Tracheal epithelial cell (primary cell): Measurements from ENCODE around the gene CELA3A. TPM values are rescaled to one million over a fixed set of nuclear protein-coding genes. Genes with fewer than 3 reads are reported as not detected.

ENCODE experiments used
- total RNA-seq: library from RNA; depleted of rRNA; stranded (reverse); fragments of >200 nt; gene quantifications from 2 replicates; pipeline ENCODE4 v1.2.1, GENCODE V29; 2014

CELA3A gene, protein sequence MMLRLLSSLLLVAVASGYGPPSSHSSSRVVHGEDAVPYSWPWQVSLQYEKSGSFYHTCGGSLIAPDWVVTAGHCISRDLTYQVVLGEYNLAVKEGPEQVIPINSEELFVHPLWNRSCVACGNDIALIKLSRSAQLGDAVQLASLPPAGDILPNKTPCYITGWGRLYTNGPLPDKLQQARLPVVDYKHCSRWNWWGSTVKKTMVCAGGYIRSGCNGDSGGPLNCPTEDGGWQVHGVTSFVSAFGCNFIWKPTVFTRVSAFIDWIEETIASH
- not detected in 2 replicates for total RNA-seq

GRCh38 chr1:22001409-22001808 lies at the start of gene CELA3A:
Gene CELA3A, plus strand, starts transcription at chr1:22001657. Its CDS starts 18 bp downstream, at chr1:22001675.

DNA sequence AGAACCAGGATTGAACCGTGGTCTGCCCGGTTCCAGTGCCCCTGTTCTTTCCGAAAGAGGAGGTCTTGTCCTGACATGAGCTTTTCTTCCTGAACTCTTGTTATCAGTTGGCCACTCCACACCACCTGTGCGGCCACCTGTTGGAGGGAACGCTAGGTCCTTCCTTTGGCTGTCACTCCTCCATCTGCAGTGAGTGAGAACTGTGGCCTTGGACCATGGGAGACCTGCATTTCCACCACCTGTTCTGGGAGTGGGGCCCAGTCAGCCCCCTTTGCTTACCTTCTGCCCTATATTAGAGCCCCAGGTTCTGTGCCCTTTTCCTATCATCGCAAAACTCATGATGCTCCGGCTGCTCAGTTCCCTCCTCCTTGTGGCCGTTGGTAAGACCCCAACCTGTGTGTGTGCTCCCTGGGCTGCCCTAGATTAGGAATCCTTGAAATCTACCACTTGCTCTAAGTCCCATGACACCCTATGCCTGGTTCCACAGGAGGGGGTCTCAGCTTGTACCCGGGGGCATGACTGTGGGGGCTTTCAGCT lies 24.7 kb upstream of the CELA3A start, which contains the start of gene CELA3B:
CELA3B (plus strand) TSS at position 320 of the 537 bp plus-strand sequence; CDS start at position 338, 18 bp downstream.

GRCh38 chr1:22052115-22053016 lies 50.9 kb downstream of the CELA3A start, which contains the start of gene CDC42:
Gene CDC42, plus strand, starts transcription at chr1:22052709. Its CDS starts 25,770 bp downstream, at chr1:22078479.

Other genes starting within 250 kb of the CELA3A start
- gene USP48, start 218.5 kb upstream of the CELA3A start, total RNA-seq: 20.5 and 22.4 TPM in 2 replicates
- not detected in 2 replicates for gene LDLRAD2, start 189.4 kb upstream of the CELA3A start, total RNA-seq
- 70.1 and 95.4 TPM in 2 replicates for gene HSPG2, start 64.3 kb upstream of the CELA3A start, total RNA-seq
- gene CELA3B, start 24.6 kb upstream of the CELA3A start, total RNA-seq: 1.9 TPM in 1 of 2 replicates, not detected in the other
- 526 and 559 TPM in 2 replicates for gene CDC42, start 51.1 kb downstream of the CELA3A start, total RNA-seq
- gene WNT4, start 141.4 kb downstream of the CELA3A start, total RNA-seq: 0.43 and 3.9 TPM in 2 replicates